Neural cell (in vitro differentiated cells): ENCODE data around the gene AKR1A1. TPM values are rescaled to one million over a fixed set of nuclear protein-coding genes. Genes with fewer than 3 reads are reported as not detected.

Experiments
- H2AFZ ChIP-seq: fragments of 200-600, 300-800 bp; sonication (generic), shearing (Covaris generic); 2 replicates; pipeline ENCODE4 v1.6.0; 2014; ENCODE audit warnings: low read depth, mild to moderate bottlenecking, antibody characterized with exemption, low read length, moderate library complexity
- H3F3A ChIP-seq: fragments of 200-600 bp; shearing (Covaris generic); 2 replicates; pipeline ENCODE4 v1.6.1; 2016; ENCODE audit warnings: mild to moderate bottlenecking, moderate library complexity, mixed read lengths, antibody characterized with exemption, low read length; ENCODE audit not compliant: insufficient read depth, poor library complexity, severe bottlenecking
- H3K27ac ChIP-seq: fragments of 200-600, 300-800 bp; sonication (generic), shearing (Covaris generic); 2 replicates; pipeline ENCODE4 v1.5.1; 2014; ENCODE audit warnings: mild to moderate bottlenecking, low read length, moderate library complexity
- H3K27me3 ChIP-seq: fragments of 300-800, 200-600 bp; sonication (generic), shearing (Covaris generic); 2 replicates; pipeline ENCODE4 v1.6.0; 2014; ENCODE audit warnings: mild to moderate bottlenecking, low read depth, low read length, moderate library complexity; ENCODE audit not compliant: insufficient read depth
- H3K36me3 ChIP-seq: fragments of 300-800, 200-600 bp; sonication (generic), shearing (Covaris generic); 2 replicates; pipeline ENCODE4 v1.5.1; 2014; ENCODE audit warnings: mild to moderate bottlenecking, antibody characterized with exemption, low read length, moderate library complexity; ENCODE audit not compliant: insufficient read depth
- H3K4me2 ChIP-seq: fragments of 300-800, 200-600 bp; sonication (generic), shearing (Covaris generic); 2 replicates; pipeline ENCODE4 v1.6.0; 2014; ENCODE audit warnings: mild to moderate bottlenecking, low read length
- H3K4me3 ChIP-seq: fragments of 300-800, 200-600 bp; sonication (generic), shearing (Covaris generic); 2 replicates; pipeline ENCODE4 v1.5.1; 2014; ENCODE audit warnings: mild to moderate bottlenecking, low read length, moderate library complexity
- H3K79me2 ChIP-seq: fragments of 200-600 bp; shearing (Covaris generic); replicated peaks from 2 replicates; pipeline ENCODE4 v1.6.0; 2014; ENCODE audit warnings: mild to moderate bottlenecking, low read length, moderate library complexity; ENCODE audit not compliant: insufficient read depth
- H3K9ac ChIP-seq: fragments of 300-800, 200-600 bp; sonication (generic), shearing (Covaris generic); 2 replicates; pipeline ENCODE4 v1.6.1; 2016; ENCODE audit warnings: mild to moderate bottlenecking, low read length, mixed read lengths
- H3K9me2 ChIP-seq: fragments of 200-600 bp; shearing (Covaris generic); 2 replicates; pipeline ENCODE4 v1.6.1; 2016; ENCODE audit warnings: mild to moderate bottlenecking, low read length, mixed read lengths; ENCODE audit not compliant: insufficient read depth
- H3K9me3 ChIP-seq: fragments of 200-600, 300-800 bp; sonication (generic), shearing (Covaris generic); 2 replicates; pipeline ENCODE4 v1.6.1; 2016; ENCODE audit warnings: mild to moderate bottlenecking, mixed run types, low read length, moderate library complexity, mixed read lengths
- H4K20me1 ChIP-seq: fragments of 200-600 bp; shearing (Covaris generic); 2 replicates; pipeline ENCODE4 v1.6.1; 2016; ENCODE audit warnings: mild to moderate bottlenecking, mixed run types; ENCODE audit not compliant: insufficient read depth
- CTCF ChIP-seq: fragments of 450-650 bp; IDR thresholded peaks from 2 replicates; pipeline ENCODE4 v1.5.1; 2014; ENCODE audit warnings: antibody characterized with exemption, mild to moderate bottlenecking, moderate library complexity; ENCODE audit not compliant: poor library complexity, severe bottlenecking
- EP300 ChIP-seq: fragments of 450-650 bp; conservative IDR thresholded peaks from 2 replicates; pipeline ENCODE4 v1.6.1; 2014; ENCODE audit warnings: antibody characterized with exemption, mild to moderate bottlenecking, moderate library complexity; ENCODE audit not compliant: poor library complexity, severe bottlenecking
- EZH2 ChIP-seq: fragments of 200-600, 300-800 bp; shearing (Covaris generic), sonication (generic); IDR thresholded peaks from 2 replicates; pipeline ENCODE4 v1.6.1; 2014; ENCODE audit warnings: antibody characterized with exemption, low read length, borderline replicate concordance, mild to moderate bottlenecking; ENCODE audit not compliant: insufficient read depth, poor library complexity, severe bottlenecking
- MXI1 ChIP-seq: fragments of 450-650 bp; conservative IDR thresholded peaks from 2 replicates; pipeline ENCODE4 v1.6.1; 2014; ENCODE audit warnings: antibody characterized with exemption, mild to moderate bottlenecking; ENCODE audit not compliant: poor library complexity, severe bottlenecking
- POLR2AphosphoS5 ChIP-seq: IDR thresholded peaks from 2 replicates; pipeline ENCODE4 v1.6.1; 2012
- RAD21 ChIP-seq: fragments of 450-650 bp; conservative IDR thresholded peaks from 2 replicates; pipeline ENCODE4 v1.6.1; 2014; ENCODE audit warnings: antibody characterized with exemption, mild to moderate bottlenecking, moderate library complexity
- REST ChIP-seq: IDR thresholded peaks from 2 replicates; pipeline ENCODE4 v1.6.1; 2012; ENCODE audit warnings: borderline replicate concordance
- SMC3 ChIP-seq: fragments of 450-650 bp; conservative IDR thresholded peaks from 2 replicates; pipeline ENCODE4 v1.6.1; 2014; ENCODE audit warnings: antibody characterized with exemption, mild to moderate bottlenecking, moderate library complexity; ENCODE audit not compliant: poor library complexity
- TAF1 ChIP-seq: IDR thresholded peaks from 2 replicates; pipeline ENCODE4 v1.6.1; 2012; ENCODE audit warnings: low read depth
- polyA plus RNA-seq: library from polyadenylated mRNA; depleted of rRNA; stranded (reverse); fragments of >200 nt; gene quantifications from 2 replicates; pipeline ENCODE4 v1.2.3, GENCODE V29; 2014

Gene AKR1A1
- polyA plus RNA-seq, 1 donor from 2014 or later = 170 TPM

GRCh38 chr1:45508295-45509151 lies 42.1 kb upstream of the AKR1A1 start:
- TF ChIP-seq MXI1 (no peak), RAD21 (no peak), CTCF (no peak), REST (no peak), POLR2AphosphoS5 (no peak), TAF1 (no peak), EP300 (no peak), SMC3 (no peak), EZH2 (no peak)

GRCh38 chr1:45510036-45510971 lies 40.3 kb upstream of the AKR1A1 start:
- Histone ChIP-seq H3K27me3 (no peaks in the 10 kb centered on the region), H3K36me3 (peaks cover 4% of the 10 kb centered on the region), H3K9me2 (no peaks in the 10 kb centered on the region), H3K9me3 (no peaks in the 10 kb centered on the region), H3K79me2 (no peaks in the 10 kb centered on the region), H3K4me2 (no peak overlapping the region), H3K4me3 (no peak overlapping the region), H4K20me1 (no peaks in the 10 kb centered on the region), H3K9ac (no peak overlapping the region), H3F3A (no peaks in the 10 kb centered on the region), H3K27ac (no peak overlapping the region), H2AFZ (no peak overlapping the region)
- no peak for TF ChIP-seq RAD21

More at GRCh38 chr1:45508295-45509151, 42.1 kb upstream of the AKR1A1 start:
- no peak overlapping the region for H3K4me2 ChIP-seq
- no peak overlapping the region for H3K4me3 ChIP-seq
- no peaks in the 10 kb centered on the region for H3F3A ChIP-seq
- H3K9ac ChIP-seq = no peak overlapping the region
- no peaks in the 10 kb centered on the region for H3K27me3 ChIP-seq
- no peaks in the 10 kb centered on the region for H4K20me1 ChIP-seq
- no peaks in the 10 kb centered on the region for H3K9me2 ChIP-seq
- H3K36me3 ChIP-seq = no peaks in the 10 kb centered on the region
- no peaks in the 10 kb centered on the region for H3K79me2 ChIP-seq
- no peaks in the 10 kb centered on the region for H3K9me3 ChIP-seq
- H3K27ac ChIP-seq = no peak overlapping the region
- H2AFZ ChIP-seq = no peak overlapping the region
